Measurements from ENCODE around the gene ANXA11. TPM values are rescaled to one million over a fixed set of nuclear protein-coding genes. Genes with fewer than 3 reads are reported as not detected.
A peak's percentile ranks its signal among the peaks of the same experiment; 100 is the strongest.
"Not testable (repeated sequence)": the region's sequence is repeated elsewhere in the genome, so short reads cannot be mapped to it uniquely, and the experiment has no call there.

Gene ANXA11
- 10 to 100 TPM; 68.2 to 71.9 TPM for total RNA-seq

DNA sequence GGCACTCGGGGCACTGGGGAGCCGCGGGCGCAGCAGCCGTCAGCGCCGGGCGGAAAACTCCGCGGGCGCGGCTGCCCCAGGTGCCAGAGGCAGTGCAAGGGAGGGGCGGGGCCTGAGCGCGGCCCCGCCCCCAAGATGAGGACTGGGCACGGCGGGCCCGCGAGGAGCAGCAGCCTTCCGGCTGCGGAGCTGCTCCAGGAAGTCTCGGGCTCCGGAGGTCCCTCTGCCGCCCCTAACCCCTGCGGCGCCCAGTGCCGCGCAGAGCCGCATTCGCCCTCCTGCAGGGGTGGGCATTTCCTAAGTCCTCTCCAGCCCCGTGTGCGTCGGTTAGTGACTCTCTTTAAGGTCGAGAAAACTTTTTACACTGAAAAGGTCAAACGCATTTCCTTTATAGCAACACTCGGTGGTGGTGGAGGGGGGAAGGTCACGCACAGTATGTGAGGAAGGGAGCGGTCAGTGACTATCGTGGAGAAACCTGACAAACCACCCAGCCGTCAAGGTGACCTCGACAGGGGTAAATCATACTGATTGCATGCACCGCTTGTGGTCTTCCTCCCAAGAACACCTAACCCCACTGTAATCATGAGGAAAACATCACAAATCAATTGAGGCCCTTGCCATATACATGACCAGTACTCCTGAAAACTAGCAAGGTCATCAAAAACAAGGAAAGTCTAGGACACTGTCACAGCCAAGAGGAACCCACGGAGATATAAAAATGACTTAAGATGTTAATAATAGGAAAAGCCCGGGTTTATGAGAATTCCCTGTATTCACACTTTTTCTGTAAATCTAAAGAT, at the start of gene ANXA11:
ANXA11 (minus strand) TSS at position 61 of the 800 bp plus-strand sequence. CDS start 32,676 bp downstream, outside the sequence.
- H3K9me3 ChIP-seq = no peaks in the 10 kb centered on the region
- ATAC-seq (peak; percentile 83), DNase-seq (peak; percentile 91 to 94 (median 92))
- no peaks in the 10 kb centered on the region for H3K36me3 ChIP-seq (replicated peaks in 1 of 2; ENCODE audit: insufficient read depth in 1 of 2, low read depth in 2 of 2)
- peaks cover 62% of the 10 kb centered on the region for H3K4me1 ChIP-seq
- TF ChIP-seq, protein P1, sequence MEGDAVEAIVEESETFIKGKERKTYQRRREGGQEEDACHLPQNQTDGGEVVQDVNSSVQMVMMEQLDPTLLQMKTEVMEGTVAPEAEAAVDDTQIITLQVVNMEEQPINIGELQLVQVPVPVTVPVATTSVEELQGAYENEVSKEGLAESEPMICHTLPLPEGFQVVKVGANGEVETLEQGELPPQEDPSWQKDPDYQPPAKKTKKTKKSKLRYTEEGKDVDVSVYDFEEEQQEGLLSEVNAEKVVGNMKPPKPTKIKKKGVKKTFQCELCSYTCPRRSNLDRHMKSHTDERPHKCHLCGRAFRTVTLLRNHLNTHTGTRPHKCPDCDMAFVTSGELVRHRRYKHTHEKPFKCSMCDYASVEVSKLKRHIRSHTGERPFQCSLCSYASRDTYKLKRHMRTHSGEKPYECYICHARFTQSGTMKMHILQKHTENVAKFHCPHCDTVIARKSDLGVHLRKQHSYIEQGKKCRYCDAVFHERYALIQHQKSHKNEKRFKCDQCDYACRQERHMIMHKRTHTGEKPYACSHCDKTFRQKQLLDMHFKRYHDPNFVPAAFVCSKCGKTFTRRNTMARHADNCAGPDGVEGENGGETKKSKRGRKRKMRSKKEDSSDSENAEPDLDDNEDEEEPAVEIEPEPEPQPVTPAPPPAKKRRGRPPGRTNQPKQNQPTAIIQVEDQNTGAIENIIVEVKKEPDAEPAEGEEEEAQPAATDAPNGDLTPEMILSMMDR (IDR thresholded peaks at IDR 0.05) = peak in 2 of 7 experiments; percentile 18 to 19
- peak; percentile 97 to 98 (median 98) for TF ChIP-seq POLR2A (IDR thresholded peaks at IDR 0.05)
- WGBS, 2 donors = 3 to 7% methylated on average over 14 to 37 of the region's 45 CpGs
- intact Hi-C loops (cut with DNase I) = loop anchor here (5.0 kb wide), 1 partner anchor 43 kb away; no protein-coding TSS in a partner anchor
- peak within 1 kb of the TSS; percentile 98 to 100 (median 100) for H3K27ac ChIP-seq
- H3K27me3 ChIP-seq = no peaks in the 10 kb centered on the region
- peak within 1 kb of the TSS; percentile 21 to 75 for H3K4me3 ChIP-seq

DNA sequence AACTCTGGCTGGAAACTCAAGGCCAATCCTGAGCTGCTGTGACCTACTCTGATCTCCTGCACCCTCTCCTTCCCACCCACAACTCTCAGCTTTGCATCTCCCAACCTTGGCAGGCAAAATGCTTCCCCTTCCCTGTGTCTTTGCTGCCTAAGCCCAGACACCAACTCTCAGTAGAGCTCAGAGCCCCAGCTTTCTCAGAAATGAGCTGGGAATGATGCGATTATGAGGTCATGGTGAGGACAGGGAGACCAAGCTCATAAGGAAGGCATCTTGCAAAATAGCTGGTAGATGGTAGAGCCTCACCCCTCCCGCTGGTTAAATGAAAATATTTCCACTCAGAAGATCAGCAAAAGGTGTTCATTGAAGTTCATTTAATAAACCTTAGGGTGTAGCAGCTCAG, 49.4 kb upstream of the ANXA11 start:
- no CpG with 5 or more reads among the region's 2 CpGs for WGBS, 2 donors
- DNase-seq; H3K27me3 ChIP-seq; intact Hi-C loops (cut with DNase I); H3K9me3 ChIP-seq; H3K4me3 ChIP-seq; H3K27ac ChIP-seq; ATAC-seq; H3K36me3 ChIP-seq (replicated peaks in 1 of 2; ENCODE audit: insufficient read depth in 1 of 2, low read depth in 2 of 2): not testable (repeated sequence)
- H3K4me1 ChIP-seq = peaks cover 15% of the 10 kb centered on the region

DNA sequence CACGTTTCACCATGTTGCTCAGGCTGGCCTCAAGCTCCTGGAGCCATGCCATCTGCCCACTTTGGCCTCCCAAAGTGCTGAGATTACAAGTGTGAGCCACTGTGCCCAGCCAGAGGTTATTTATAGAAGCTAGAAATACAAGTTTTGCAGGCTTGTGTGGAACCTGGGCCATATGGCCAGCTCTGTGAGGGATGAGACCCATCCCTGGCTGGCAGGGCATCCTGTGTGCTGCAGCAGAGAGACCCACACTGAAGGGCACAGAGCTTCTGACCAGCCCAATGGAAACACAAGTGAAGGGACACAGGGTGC, 48.6 kb upstream of the ANXA11 start:
- peaks cover 15% of the 10 kb centered on the region for H3K4me1 ChIP-seq
- DNase-seq = peak; percentile 42 to 71 (median 57)
- peak; percentile 57 for ATAC-seq
- H3K9me3 ChIP-seq; intact Hi-C loops (cut with DNase I); H3K27me3 ChIP-seq; H3K27ac ChIP-seq; H3K4me3 ChIP-seq; H3K36me3 ChIP-seq (replicated peaks in 1 of 2; ENCODE audit: insufficient read depth in 1 of 2, low read depth in 2 of 2): not testable (repeated sequence)
- WGBS, 2 donors = 0 to 5% methylated on average over 1 of the region's 1 CpG

DNA sequence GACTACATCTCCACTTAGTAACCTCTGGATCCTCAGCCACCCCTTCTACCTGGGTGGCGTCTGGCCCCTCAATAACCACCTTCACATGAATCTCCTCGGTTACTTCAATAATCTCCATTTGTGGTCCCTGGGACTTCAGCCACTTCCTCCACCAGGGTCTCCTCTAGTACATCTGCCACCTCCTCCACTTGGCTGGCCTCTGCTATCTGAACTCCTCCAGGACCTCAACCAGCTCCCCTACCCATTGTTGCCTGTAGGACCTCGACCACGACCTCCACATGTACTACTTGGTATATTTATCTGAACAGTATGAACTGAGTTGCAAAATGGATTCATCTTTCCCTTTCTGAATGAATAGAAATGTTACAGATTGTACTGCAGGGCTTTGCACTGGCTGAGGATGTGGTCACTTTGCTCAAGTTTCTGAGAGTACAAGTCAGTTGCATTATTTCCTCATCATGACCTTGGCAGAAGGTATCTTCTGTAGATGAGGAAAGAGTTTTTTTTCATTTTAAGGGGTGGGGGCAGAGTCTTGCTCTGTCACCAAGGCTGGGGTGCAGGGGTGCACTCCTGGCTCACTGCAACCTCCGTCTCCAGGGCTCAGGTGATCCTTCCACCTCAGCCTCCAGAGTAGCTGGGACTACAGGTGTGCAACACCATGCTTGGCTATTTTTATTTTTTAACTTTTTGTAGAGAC, 48.1 kb upstream of the ANXA11 start:
- intact Hi-C loops (cut with DNase I) = no loop called here
- Histone ChIP-seq H3K4me3 (no peak overlapping the region), H3K27me3 (no peaks in the 10 kb centered on the region), H3K4me1 (peaks cover 15% of the 10 kb centered on the region), H3K9me3 (no peaks in the 10 kb centered on the region), H3K27ac (no peak overlapping the region), H3K36me3 (replicated peaks in 1 of 2; ENCODE audit: insufficient read depth in 1 of 2, low read depth in 2 of 2) (no peaks in the 10 kb centered on the region)
- DNase-seq (no peak), ATAC-seq (peak; percentile 4)
- TF ChIP-seq POLR2A (IDR thresholded peaks at IDR 0.05) = no peak
- TF ChIP-seq, protein P1 (IDR thresholded peaks at IDR 0.05) = no peak
- 61 to 68% methylated on average over 5 of the region's 5 CpGs for WGBS, 2 donors

DNA sequence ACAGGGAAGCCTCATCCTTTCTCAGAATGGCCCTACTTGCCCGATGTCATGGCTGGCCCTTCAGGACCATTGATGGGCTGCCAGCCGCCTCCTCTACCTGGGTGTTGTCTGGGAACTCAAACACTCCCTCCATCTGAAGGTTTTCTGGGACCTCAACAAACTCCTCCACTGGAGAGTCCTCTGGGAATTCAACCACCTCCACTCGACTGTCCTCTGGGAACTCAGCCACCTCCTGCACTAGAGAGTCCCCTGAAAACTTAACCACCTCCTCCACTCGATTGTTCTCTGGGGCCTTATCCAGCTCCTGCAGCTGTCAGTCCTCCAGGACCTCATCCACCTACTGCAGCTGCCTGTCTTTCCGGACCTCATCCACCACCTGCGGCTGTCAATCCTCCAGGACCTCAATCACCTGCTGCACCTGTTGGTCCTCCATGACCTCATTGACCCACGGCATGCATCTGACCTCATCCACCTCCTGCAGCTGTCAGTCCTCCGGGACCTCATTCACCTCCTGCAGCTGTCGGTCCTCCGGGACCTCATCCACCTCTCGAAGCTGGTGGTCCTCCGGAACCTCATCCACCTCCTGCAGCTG, 47.1 kb upstream of the ANXA11 start:
- no peak for DNase-seq
- ATAC-seq = no peak
- no peaks in the 10 kb centered on the region for H3K9me3 ChIP-seq
- TF ChIP-seq, protein P1 (IDR thresholded peaks at IDR 0.05) = no peak
- no peak for TF ChIP-seq POLR2A (IDR thresholded peaks at IDR 0.05)
- no peaks in the 10 kb centered on the region for H3K36me3 ChIP-seq (replicated peaks in 1 of 2; ENCODE audit: insufficient read depth in 1 of 2, low read depth in 2 of 2)
- peaks cover 15% of the 10 kb centered on the region for H3K4me1 ChIP-seq
- H3K27me3 ChIP-seq = no peaks in the 10 kb centered on the region
- 61 to 64% methylated on average over 12 of the region's 12 CpGs for WGBS, 2 donors
- intact Hi-C loops (cut with DNase I) = no loop called here
- no peak overlapping the region for H3K4me3 ChIP-seq
- H3K27ac ChIP-seq = no peak overlapping the region

DNA sequence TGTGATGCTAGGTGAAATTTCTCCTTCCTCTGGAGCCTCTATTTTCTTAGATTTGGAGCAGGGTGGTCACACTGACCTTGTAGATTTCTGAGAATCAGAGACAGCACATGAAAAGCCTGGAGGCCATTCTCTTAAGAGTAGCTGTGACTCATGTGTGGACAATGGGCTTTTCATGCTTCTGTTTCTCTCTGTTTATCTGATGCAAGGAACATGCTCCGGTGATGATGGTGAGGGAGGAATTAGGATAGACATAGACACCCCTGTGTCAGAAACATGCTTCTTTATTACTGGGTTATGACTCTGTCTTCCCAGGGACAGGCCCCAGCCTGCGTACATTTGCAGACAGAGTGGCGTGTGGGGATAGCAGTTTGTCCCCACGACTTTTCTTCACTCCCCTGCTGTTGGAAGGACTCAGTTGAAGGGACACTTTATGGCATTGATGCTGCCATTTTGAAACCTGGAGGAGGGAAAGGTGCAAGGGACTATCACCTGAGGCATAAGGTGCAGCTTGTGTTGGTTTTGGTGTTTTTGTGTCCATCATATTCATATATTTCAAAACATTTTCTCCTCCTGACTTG, 46.5 kb upstream of the ANXA11 start:
- H3K27me3 ChIP-seq; DNase-seq; H3K36me3 ChIP-seq (replicated peaks in 1 of 2; ENCODE audit: insufficient read depth in 1 of 2, low read depth in 2 of 2); H3K27ac ChIP-seq; H3K9me3 ChIP-seq; H3K4me3 ChIP-seq; ATAC-seq; intact Hi-C loops (cut with DNase I): not testable (repeated sequence)
- WGBS, 2 donors = 91 to 100% methylated on average over 1 to 4 of the region's 4 CpGs
- H3K4me1 ChIP-seq = peaks cover 15% of the 10 kb centered on the region

DNA sequence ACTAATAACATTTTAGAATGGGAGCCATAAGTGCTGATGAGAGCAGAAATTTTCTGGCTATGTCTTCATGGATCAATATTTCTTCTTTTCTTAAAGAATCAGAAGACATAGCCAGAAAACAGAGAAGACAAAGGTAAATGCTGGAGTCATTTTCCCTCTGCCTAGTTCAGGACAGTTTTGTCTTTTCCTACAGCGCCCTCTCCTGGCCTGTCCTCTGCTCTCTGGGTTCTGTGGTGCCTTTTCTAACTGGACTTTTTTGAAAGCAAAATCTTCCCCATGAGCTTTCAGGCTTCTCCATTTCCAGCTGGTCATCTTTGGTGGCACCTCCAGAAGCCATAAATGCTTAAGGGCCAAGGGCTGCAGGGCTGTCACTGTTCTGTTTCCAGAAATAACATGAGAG, 45.1 kb upstream of the ANXA11 start:
- WGBS, 2 donors = no CpG with 5 or more reads among the region's 1 CpG
- H3K4me3 ChIP-seq; H3K27me3 ChIP-seq; H3K27ac ChIP-seq; H3K36me3 ChIP-seq (replicated peaks in 1 of 2; ENCODE audit: insufficient read depth in 1 of 2, low read depth in 2 of 2); intact Hi-C loops (cut with DNase I); DNase-seq; H3K9me3 ChIP-seq: not testable (repeated sequence)
- ATAC-seq = peak; percentile 54
- H3K4me1 ChIP-seq = peaks cover 15% of the 10 kb centered on the region

DNA sequence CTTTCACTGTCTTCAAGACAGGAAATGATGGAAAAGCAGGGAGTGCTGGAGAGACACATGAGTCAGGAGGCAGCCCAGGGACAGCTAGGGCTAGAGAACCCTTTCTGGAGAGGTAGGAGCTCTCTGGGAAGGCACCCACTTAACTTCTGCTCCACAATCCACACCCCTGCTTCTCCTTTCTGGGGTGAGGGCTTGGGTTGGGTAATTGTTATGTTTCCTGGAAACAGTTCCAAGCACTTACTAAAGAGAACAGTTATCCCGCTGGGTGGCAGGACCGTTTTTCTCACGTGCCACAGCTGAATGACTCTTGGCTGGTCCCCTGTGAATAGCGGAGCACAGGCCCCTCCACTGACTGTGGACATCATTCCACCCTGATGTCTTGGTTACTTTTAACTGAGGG, 44.6 kb upstream of the ANXA11 start:
- ATAC-seq; H3K27ac ChIP-seq; H3K27me3 ChIP-seq; H3K9me3 ChIP-seq; intact Hi-C loops (cut with DNase I); H3K4me3 ChIP-seq; H3K36me3 ChIP-seq (replicated peaks in 1 of 2; ENCODE audit: insufficient read depth in 1 of 2, low read depth in 2 of 2); DNase-seq: not testable (repeated sequence)
- peaks cover 15% of the 10 kb centered on the region for H3K4me1 ChIP-seq
- WGBS, 2 donors = 43% methylated on average over 3 of the region's 4 CpGs; no CpG with 5 or more reads in 1 of the 2 donors
